GM23248 (cell line): Measurements from ENCODE around the gene GLE1. TPM values are rescaled to one million over a fixed set of nuclear protein-coding genes. Genes with fewer than 3 reads are reported as not detected.

Source experiments
- DNase-seq: peaks from one replicate; pipeline ENCODE4 v3.0.0-alpha.2; 2015
- H2AFZ ChIP-seq: fragments of 200-600 bp; sonication (generic); 2 replicates; pipeline ENCODE4 v1.6.1; 2016; ENCODE audit warnings: antibody characterized with exemption
- H3F3A ChIP-seq: fragments of 200-600 bp; sonication (generic); 2 replicates; pipeline ENCODE4 v1.6.1; 2016; ENCODE audit warnings: mild to moderate bottlenecking, antibody characterized with exemption, mixed run types; ENCODE audit not compliant: insufficient read depth
- H3K27ac ChIP-seq: fragments of 200-600 bp; sonication (generic); 2 replicates; pipeline ENCODE4 v1.5.1; 2016; ENCODE audit warnings: mild to moderate bottlenecking
- H3K27me3 ChIP-seq: fragments of 200-600 bp; sonication (generic); replicated peaks from 2 replicates; pipeline ENCODE4 v1.6.1; 2016; ENCODE audit warnings: mild to moderate bottlenecking; ENCODE audit not compliant: insufficient read depth
- H3K36me3 ChIP-seq: fragments of 200-600 bp; sonication (generic); 2 replicates; pipeline ENCODE4 v1.6.1; 2016; ENCODE audit warnings: low read depth, mild to moderate bottlenecking
- H3K4me1 ChIP-seq: fragments of 200-600 bp; sonication (generic); 2 replicates; pipeline ENCODE4 v1.6.1; 2016; ENCODE audit warnings: mild to moderate bottlenecking; ENCODE audit not compliant: insufficient read depth
- H3K4me2 ChIP-seq: fragments of 200-600 bp; sonication (generic); one replicate; pipeline ENCODE4 v1.6.1; 2016; ENCODE audit warnings: mild to moderate bottlenecking; ENCODE audit not compliant: unreplicated experiment
- H3K4me3 ChIP-seq: fragments of 200-600 bp; sonication (generic); 2 replicates; pipeline ENCODE4 v1.5.1; 2016; ENCODE audit warnings: mild to moderate bottlenecking
- H3K79me2 ChIP-seq: fragments of 200-600 bp; sonication (generic); 2 replicates; pipeline ENCODE4 v1.6.1; 2016; ENCODE audit warnings: mild to moderate bottlenecking; ENCODE audit not compliant: insufficient read depth
- H3K9ac ChIP-seq: fragments of 200-600 bp; sonication (generic); 2 replicates; pipeline ENCODE4 v1.6.1; 2016; ENCODE audit warnings: mild to moderate bottlenecking
- H3K9me2 ChIP-seq: fragments of 200-600 bp; sonication (generic); 2 replicates; pipeline ENCODE4 v1.6.1; 2016; ENCODE audit warnings: mixed run types, mild to moderate bottlenecking, moderate library complexity; ENCODE audit not compliant: insufficient read depth
- H3K9me3 ChIP-seq: fragments of 200-600 bp; sonication (generic); one replicate; pipeline ENCODE4 v1.6.1; 2017; ENCODE audit warnings: low read depth
- H4K20me1 ChIP-seq: fragments of 200-600 bp; sonication (generic); 2 replicates; pipeline ENCODE4 v1.6.0; 2016; ENCODE audit not compliant: insufficient read depth
- EZH2 ChIP-seq: fragments of 200-600 bp; sonication (generic); IDR thresholded peaks from 2 replicates; pipeline ENCODE4 v1.6.1; 2018; ENCODE audit warnings: antibody characterized with exemption, mild to moderate bottlenecking; ENCODE audit not compliant: insufficient read depth, poor library complexity, severe bottlenecking
- EZH2phosphoT487 ChIP-seq: fragments of 200-600 bp; sonication (generic); IDR thresholded peaks from 2 replicates; pipeline ENCODE4 v1.6.1; 2018; ENCODE audit warnings: antibody characterized with exemption, moderate library complexity, mild to moderate bottlenecking, low read depth; ENCODE audit not compliant: insufficient read depth
- WGBS, 2 experiments: methylation state at CpG; one replicate each; pipeline ENCODE4 v1.1.6; 2015 to 2017; ENCODE audit warnings: low lambda C conversion rate in 2 of 2, low coverage in 1 of 2; ENCODE audit errors: missing lambda C conversion rate in 2 of 2; 5-methylcytosine and 5-hydroxymethylcytosine counted together
- in situ Hi-C: fragments of 300-500 bp; cut with MboI; formaldehyde crosslinking; loops from 2 replicates; pipeline ENCODE4 v1.15.0; 2020
- polyA plus RNA-seq: library from polyadenylated mRNA; unstranded; fragments of >200 nt; fragmentation: Nextera tagmentation; extraction: Ambion mirVana; gene quantifications from 2 replicates; pipeline ENCODE4 v1.2.1, GENCODE V29; 2016
- total RNA-seq: library from RNA; depleted of rRNA; stranded (reverse); fragments of >200 nt; shearing (Covaris generic); gene quantifications from 2 replicates; pipeline ENCODE4 v1.2.3, GENCODE V29; 2014

Gene GLE1
- total and polyA plus RNA-seq, 2 experiments from 2014 or later: 18.1 to 27.1 TPM

GRCh38 chr9:128456613-128457061 is 47.9 kb upstream of the GLE1 start:
- H3K9me2 ChIP-seq: no peaks in the 10 kb centered on the region
- no peaks in the 10 kb centered on the region for H3K36me3 ChIP-seq
- H3F3A ChIP-seq: no peaks in the 10 kb centered on the region
- H3K9me3 ChIP-seq: no peaks in the 10 kb centered on the region
- H3K9ac ChIP-seq: peak overlapping the region; percentile 79
- 1 to 3% methylated on average over 21 to 43 of the region's 48 CpGs for WGBS, 2 experiments
- peaks cover 21% of the 10 kb centered on the region for H3K79me2 ChIP-seq
- TF ChIP-seq EZH2phosphoT487: no peak
- no peak for TF ChIP-seq EZH2
- peak overlapping the region; percentile 84 for H3K4me2 ChIP-seq
- H4K20me1 ChIP-seq: no peaks in the 10 kb centered on the region
- no peaks in the 10 kb centered on the region for H3K27me3 ChIP-seq
- peak; percentile 91 for DNase-seq
- peak overlapping the region; percentile 95 for H2AFZ ChIP-seq
- H3K4me3 ChIP-seq: peak overlapping the region; percentile 76
- H3K27ac ChIP-seq: peak overlapping the region; percentile 71
- in situ Hi-C loops: no loop called here
- H3K4me1 ChIP-seq: no peaks in the 10 kb centered on the region

- H3K27ac ChIP-seq: no peak overlapping the region
- no peaks in the 10 kb centered on the region for H3K9me3 ChIP-seq
- no peaks in the 10 kb centered on the region for H3K27me3 ChIP-seq
- TF ChIP-seq EZH2phosphoT487 (no peak), EZH2 (no peak)
- peak overlapping the region; percentile 76 for H3K4me3 ChIP-seq
- peak overlapping the region; percentile 95 for H2AFZ ChIP-seq
- no peaks in the 10 kb centered on the region for H3K9me2 ChIP-seq
- peaks cover 21% of the 10 kb centered on the region for H3K79me2 ChIP-seq
- H3K4me2 ChIP-seq: peak overlapping the region; percentile 84
- in situ Hi-C loops: no loop called here
- 36 to 41% methylated on average over 12 to 14 of the region's 14 CpGs for WGBS, 2 experiments
- DNase-seq: no peak
- no peaks in the 10 kb centered on the region for H3K36me3 ChIP-seq
- no peaks in the 10 kb centered on the region for H3F3A ChIP-seq
- no peaks in the 10 kb centered on the region for H3K4me1 ChIP-seq
- no peaks in the 10 kb centered on the region for H4K20me1 ChIP-seq
- peak overlapping the region; percentile 79 for H3K9ac ChIP-seq
Measured at GRCh38 chr9:128457207-128457606, 47.3 kb upstream of the GLE1 start.

GRCh38 chr9:128459011-128459410 is 45.5 kb upstream of the GLE1 start:
- 85 to 96% methylated on average over 3 of the region's 3 CpGs for WGBS, 2 experiments
- Histone ChIP-seq H3K4me2 (no peak overlapping the region), H3K36me3 (peaks cover 5% of the 10 kb centered on the region; the same call in 1 of the 2 replicates), H3K4me1 (no peaks in the 10 kb centered on the region), H3K4me3 (no peak overlapping the region), H4K20me1 (no peaks in the 10 kb centered on the region), H3K9ac (no peak overlapping the region), H3K79me2 (peaks cover 21% of the 10 kb centered on the region), H3K27me3 (no peaks in the 10 kb centered on the region), H3K9me2 (no peaks in the 10 kb centered on the region), H3K9me3 (no peaks in the 10 kb centered on the region), H3F3A (no peaks in the 10 kb centered on the region), H2AFZ (no peak overlapping the region), H3K27ac (no peak overlapping the region)
- TF ChIP-seq EZH2 (no peak), EZH2phosphoT487 (no peak)
- in situ Hi-C loops: no loop called here
- DNase-seq: no peak

- no peaks in the 10 kb centered on the region for H3K9me3 ChIP-seq
- in situ Hi-C loops: no loop called here
- H3K4me2 ChIP-seq: no peak overlapping the region
- WGBS, 2 experiments: 98 to 99% methylated on average over 7 of the region's 7 CpGs
- H3K36me3 ChIP-seq: no peaks in the 10 kb centered on the region; the same call in 1 of the 2 replicates
- H3K4me3 ChIP-seq: no peak overlapping the region
- no peaks in the 10 kb centered on the region for H4K20me1 ChIP-seq
- no peak for DNase-seq
- no peak overlapping the region for H3K9ac ChIP-seq
- no peak for TF ChIP-seq EZH2phosphoT487
- TF ChIP-seq EZH2: no peak
- no peaks in the 10 kb centered on the region for H3K79me2 ChIP-seq
- H3K27ac ChIP-seq: no peak overlapping the region
- H2AFZ ChIP-seq: no peak overlapping the region
- no peaks in the 10 kb centered on the region for H3K4me1 ChIP-seq
- no peaks in the 10 kb centered on the region for H3K27me3 ChIP-seq
- no peaks in the 10 kb centered on the region for H3K9me2 ChIP-seq
- H3F3A ChIP-seq: no peaks in the 10 kb centered on the region
Measured at GRCh38 chr9:128469070-128469469, 35.4 kb upstream of the GLE1 start.

- no peak overlapping the region for H3K4me3 ChIP-seq
- H3K36me3 ChIP-seq: peaks cover 7% of the 10 kb centered on the region; the same call in 1 of the 2 replicates
- H3K79me2 ChIP-seq: no peaks in the 10 kb centered on the region
- no peaks in the 10 kb centered on the region for H3F3A ChIP-seq
- peak; percentile 62 for DNase-seq
- H3K4me1 ChIP-seq: no peaks in the 10 kb centered on the region
- no peaks in the 10 kb centered on the region for H3K9me3 ChIP-seq
- H3K27me3 ChIP-seq: no peaks in the 10 kb centered on the region
- no peaks in the 10 kb centered on the region for H3K9me2 ChIP-seq
- in situ Hi-C loops: no loop called here
- no peak overlapping the region for H2AFZ ChIP-seq
- H4K20me1 ChIP-seq: no peaks in the 10 kb centered on the region
- WGBS, 2 experiments: 66 to 74% methylated on average over 5 of the region's 5 CpGs
- H3K4me2 ChIP-seq: no peak overlapping the region
- H3K27ac ChIP-seq: no peak overlapping the region
- TF ChIP-seq EZH2phosphoT487 (no peak), EZH2 (no peak)
- H3K9ac ChIP-seq: no peak overlapping the region
Measured at GRCh38 chr9:128470560-128470959, 34.0 kb upstream of the GLE1 start.
